GM23338 (cell line): ENCODE measurements around the gene THBS2. TPM values are rescaled to one million over a fixed set of nuclear protein-coding genes. Genes with fewer than 3 reads are reported as not detected.

Experiments used
- ATAC-seq: fragments of 200-7000 bp; cut with Tn5 transposase; 3 replicates; pipeline ENCODE4 v1.9.1; 2020
- DNase-seq: peaks from one replicate; pipeline ENCODE4 v3.0.0-alpha.2; 2015; ENCODE audit warnings: low spot score
- H2AFZ ChIP-seq: fragments of 200-600 bp; sonication (generic); 2 replicates; pipeline ENCODE4 v1.8.0; 2016; ENCODE audit warnings: antibody characterized with exemption, mild to moderate bottlenecking, moderate library complexity
- H3F3A ChIP-seq: fragments of 200-600 bp; sonication (generic); replicated peaks from 2 replicates; pipeline ENCODE4 v1.8.0; 2017; ENCODE audit warnings: antibody characterized with exemption, mixed run types, low read depth
- H3K27ac ChIP-seq: fragments of 200-600 bp; sonication (generic); 2 replicates; pipeline ENCODE4 v1.6.1; 2016; ENCODE audit warnings: low read depth
- H3K27me3 ChIP-seq: fragments of 200-600 bp; sonication (generic); 2 replicates; pipeline ENCODE4 v1.8.0; 2016; ENCODE audit warnings: mild to moderate bottlenecking, mixed run types, moderate library complexity; ENCODE audit not compliant: insufficient read depth
- H3K36me3 ChIP-seq: fragments of 200-600 bp; sonication (generic); 2 replicates; pipeline ENCODE4 v1.8.0; 2016; ENCODE audit warnings: mild to moderate bottlenecking; ENCODE audit not compliant: insufficient read depth
- H3K4me1 ChIP-seq: fragments of 200-600 bp; sonication (generic); 2 replicates; pipeline ENCODE4 v1.8.0; 2016; ENCODE audit warnings: mild to moderate bottlenecking, moderate library complexity; ENCODE audit not compliant: insufficient read depth
- H3K4me2 ChIP-seq: fragments of 200-600 bp; sonication (generic); 2 replicates; pipeline ENCODE4 v1.7.1; 2017; ENCODE audit warnings: mixed run types
- H3K4me3 ChIP-seq: fragments of 200-600 bp; sonication (generic); 2 replicates; pipeline ENCODE4 v1.6.1; 2016; ENCODE audit warnings: mixed run types
- H3K79me2 ChIP-seq: fragments of 200-600 bp; sonication (generic); replicated peaks from 2 replicates; pipeline ENCODE4 v1.8.0; 2017; ENCODE audit warnings: mild to moderate bottlenecking; ENCODE audit not compliant: insufficient read depth
- H3K9me2 ChIP-seq: fragments of 200-600 bp; sonication (generic); 2 replicates; pipeline ENCODE4 v1.8.0; 2017; ENCODE audit not compliant: insufficient read depth
- H4K20me1 ChIP-seq: fragments of 200-600 bp; sonication (generic); replicated peaks from 2 replicates; pipeline ENCODE4 v1.8.0; 2017; ENCODE audit warnings: mild to moderate bottlenecking; ENCODE audit not compliant: insufficient read depth
- H3K27ac Mint-ChIP-seq: 2 replicates; pipeline ENCODE4 v1.8.0; 2020; ENCODE audit warnings: inconsistent platforms, mild to moderate bottlenecking, moderate library complexity, mixed read lengths
- H3K27me3 Mint-ChIP-seq: 3 replicates; pipeline ENCODE4 v1.8.0; 2022; ENCODE audit warnings: low read depth, mild to moderate bottlenecking, moderate library complexity, mixed read lengths, inconsistent platforms; ENCODE audit not compliant: insufficient read depth, poor library complexity
- H3K36me3 Mint-ChIP-seq: 3 replicates; pipeline ENCODE4 v1.8.0; 2021; ENCODE audit warnings: low read depth, mild to moderate bottlenecking, inconsistent platforms, moderate library complexity, mixed read lengths
- H3K4me1 Mint-ChIP-seq: 3 replicates; pipeline ENCODE4 v1.8.0; 2020; ENCODE audit warnings: mild to moderate bottlenecking, inconsistent platforms, mixed read lengths
- H3K4me3 Mint-ChIP-seq: 3 replicates; pipeline ENCODE4 v1.8.0; 2021; ENCODE audit warnings: moderate library complexity, mild to moderate bottlenecking, inconsistent platforms, mixed read lengths
- H3K9me3 Mint-ChIP-seq: 3 replicates; pipeline ENCODE4 v1.8.0; 2020; ENCODE audit warnings: moderate library complexity, mild to moderate bottlenecking, inconsistent platforms, mixed read lengths
- CREB1 ChIP-seq: fragments of 250-450 bp; sonication (Bioruptor Pico); IDR thresholded peaks from 2 replicates; pipeline ENCODE4 v1.5.0; 2020; ENCODE audit warnings: low read depth, mild to moderate bottlenecking, moderate library complexity
- CTCF ChIP-seq, 2 experiments: fragments of 200-600 bp in 1 of 2; sonication (generic) in 1 of 2; conservative IDR thresholded peaks; 2 replicates each; pipeline versions ENCODE4 v1.5.1 to v1.6.1; 2016 to 2017; ENCODE audit warnings: antibody characterized with exemption in 2 of 2, low read depth in 2 of 2, mild to moderate bottlenecking in 2 of 2, moderate library complexity in 1 of 2
- NANOG ChIP-seq: IDR thresholded peaks from 2 replicates; pipeline ENCODE4 v1.6.1; 2016; ENCODE audit warnings: antibody characterized with exemption, borderline replicate concordance
- POLR2AphosphoS5 ChIP-seq: IDR thresholded peaks from 2 replicates; pipeline ENCODE4 v1.6.1; 2016; ENCODE audit warnings: antibody characterized with exemption, low read depth
- ZNF114 ChIP-seq: fragments of 250-450 bp; sonication (Bioruptor Pico); IDR thresholded peaks from 2 replicates; pipeline ENCODE4 v1.5.0; 2020; ENCODE audit warnings: mild to moderate bottlenecking, moderate library complexity
- ZNF462 ChIP-seq: fragments of 250-450 bp; sonication (Bioruptor Pico); IDR thresholded peaks from 2 replicates; pipeline ENCODE4 v1.5.0; 2020; ENCODE audit warnings: mild to moderate bottlenecking, moderate library complexity
- polyA plus RNA-seq: library from polyadenylated mRNA; unstranded; fragments of >200 nt; fragmentation: Nextera tagmentation; extraction: Ambion mirVana; gene quantifications from 2 replicates; pipeline ENCODE4 v1.2.1, GENCODE V29; 2016
- total RNA-seq: library from RNA; depleted of rRNA; stranded (reverse); fragments of >200 nt; shearing (Covaris generic); gene quantifications from 2 replicates; pipeline ENCODE4 v1.2.3, GENCODE V29; 2014

THBS2 gene
- total and polyA plus RNA-seq, 2 experiments from 2014 or later, result 7.9 to 44.7 TPM

- H3K9me3 Mint-ChIP-seq, result peaks cover 13% of the 10 kb centered on the region
- H3K36me3 ChIP-seq, result no peaks in the 10 kb centered on the region
- no peaks in the 10 kb centered on the region for H4K20me1 ChIP-seq
- peaks cover 9% of the 10 kb centered on the region for H3K36me3 Mint-ChIP-seq
- H2AFZ ChIP-seq, result no peak overlapping the region
- no peak for ATAC-seq
- H3K27ac Mint-ChIP-seq, result no peak overlapping the region
- TF ChIP-seq POLR2AphosphoS5 (no peak), CTCF (conservative IDR thresholded peaks at IDR 0.05; ENCODE audit: low read depth in 2 of 2) (no peak), NANOG (no peak), ZNF114 (CRISPR knock-in tag) (no peak), ZNF462 (CRISPR knock-in tag) (no peak), CREB1 (CRISPR knock-in tag) (no peak)
- H3K4me2 ChIP-seq, result no peak overlapping the region
- H3K4me1 Mint-ChIP-seq, result no peaks in the 10 kb centered on the region
- no peak for DNase-seq
- H3K9me2 ChIP-seq, result peaks cover 5% of the 10 kb centered on the region; the same call in 1 of the 2 replicates
- no peak overlapping the region for H3K4me3 ChIP-seq
- H3K4me3 Mint-ChIP-seq, result no peak overlapping the region
- H3K4me1 ChIP-seq, result no peaks in the 10 kb centered on the region
- no peaks in the 10 kb centered on the region for H3K79me2 ChIP-seq
- H3F3A ChIP-seq, result no peaks in the 10 kb centered on the region
- no peak overlapping the region for H3K27ac ChIP-seq
- peaks cover 6% of the 10 kb centered on the region for H3K27me3 Mint-ChIP-seq
- no peaks in the 10 kb centered on the region for H3K27me3 ChIP-seq
Measured at GRCh38 chr6:169205176-169206160, 48.2 kb downstream of the THBS2 start.
